Skin epidermis (tissue), 12 donors: ENCODE data around the gene RBM4B.
A peak's percentile ranks its signal among the peaks of the same experiment; 100 is the strongest.

ENCODE experiments used
- H3K27ac ChIP-seq, 21 experiments: fragments of 200-600 bp; sonication (generic) in 11 of 21; one replicate each; pipeline ENCODE4 v1.5.0; 2020; ENCODE audit warnings: mild to moderate bottlenecking in 3 of 21, inconsistent platforms in 2 of 21, moderate library complexity in 2 of 21
- H3K4me3 ChIP-seq, 7 experiments: fragments of 200-600 bp; sonication (generic) in 2 of 7; one replicate each; pipeline ENCODE4 v1.5.0; 2020; ENCODE audit warnings: inconsistent platforms in 2 of 7, mild to moderate bottlenecking in 2 of 7, moderate library complexity in 1 of 7

The RBM4B gene

GRCh38 chr11:66708701-66709100, 31.0 kb upstream of the RBM4B start:
- no peak overlapping the region for H3K4me3 ChIP-seq
- H3K27ac ChIP-seq, result peak overlapping the region in 5 of 21 experiments; percentile 20 to 63 (median 37)

- Histone ChIP-seq H3K27ac (peak overlapping the region in 2 of 21 experiments; percentile 3 to 20), H3K4me3 (no peak overlapping the region)
Measured at GRCh38 chr11:66708094-66708493, 30.4 kb upstream of the RBM4B start.

GRCh38 chr11:66707486-66707885, 29.8 kb upstream of the RBM4B start:
- no peak overlapping the region for H3K27ac ChIP-seq
- H3K4me3 ChIP-seq, result no peak overlapping the region

GRCh38 chr11:66706989-66707388, 29.3 kb upstream of the RBM4B start:
- no peak overlapping the region for H3K4me3 ChIP-seq
- H3K27ac ChIP-seq, result no peak overlapping the region

GRCh38 chr11:66705587-66706335, 28.1 kb upstream of the RBM4B start:
- no peak overlapping the region for H3K27ac ChIP-seq
- no peak overlapping the region for H3K4me3 ChIP-seq

- Histone ChIP-seq H3K4me3 (no peak overlapping the region), H3K27ac (peak overlapping the region in 2 of 21 experiments; percentile 28 to 50)
Measured at GRCh38 chr11:66704659-66705360, 27.1 kb upstream of the RBM4B start.

- Histone ChIP-seq H3K27ac (no peak overlapping the region), H3K4me3 (no peak overlapping the region)
Measured at GRCh38 chr11:66701432-66702240, 23.9 kb upstream of the RBM4B start.

GRCh38 chr11:66700742-66701141, 23.1 kb upstream of the RBM4B start:
- Histone ChIP-seq H3K4me3 (no peak overlapping the region), H3K27ac (no peak overlapping the region)

GRCh38 chr11:66700337-66700736, 22.6 kb upstream of the RBM4B start:
- Histone ChIP-seq H3K4me3 (no peak overlapping the region), H3K27ac (no peak overlapping the region)

GRCh38 chr11:66698491-66698890, 20.8 kb upstream of the RBM4B start:
- no peak overlapping the region for H3K27ac ChIP-seq
- H3K4me3 ChIP-seq, result no peak overlapping the region

GRCh38 chr11:66697988-66698387, 20.3 kb upstream of the RBM4B start:
- no peak overlapping the region for H3K27ac ChIP-seq
- H3K4me3 ChIP-seq, result no peak overlapping the region

- no peak overlapping the region for H3K4me3 ChIP-seq
- H3K27ac ChIP-seq, result no peak overlapping the region
Measured at GRCh38 chr11:66696146-66696545, 18.5 kb upstream of the RBM4B start.

- H3K27ac ChIP-seq, result no peak overlapping the region
Measured at GRCh38 chr11:66694732-66695207, 17.1 kb upstream of the RBM4B start.

GRCh38 chr11:66694056-66694410, 16.3 kb upstream of the RBM4B start:
- Histone ChIP-seq H3K27ac (no peak overlapping the region), H3K4me3 (no peak overlapping the region)

More at GRCh38 chr11:66694732-66695207, 17.1 kb upstream of the RBM4B start:
- no peak overlapping the region for H3K4me3 ChIP-seq

GRCh38 chr11:66693356-66694055, 15.8 kb upstream of the RBM4B start:
- Histone ChIP-seq H3K27ac (no peak overlapping the region), H3K4me3 (no peak overlapping the region)

GRCh38 chr11:66692871-66693331, 15.2 kb upstream of the RBM4B start:
- no peak overlapping the region for H3K4me3 ChIP-seq
- no peak overlapping the region for H3K27ac ChIP-seq

GRCh38 chr11:66692446-66692845, 14.8 kb upstream of the RBM4B start:
- no peak overlapping the region for H3K27ac ChIP-seq
- H3K4me3 ChIP-seq, result no peak overlapping the region

- H3K4me3 ChIP-seq, result no peak overlapping the region
- no peak overlapping the region for H3K27ac ChIP-seq
Measured at GRCh38 chr11:66691311-66691980, 13.8 kb upstream of the RBM4B start.
